HCT116 (cell line): ENCODE measurements around the gene ZNF322. TPM values are rescaled to one million over a fixed set of nuclear protein-coding genes. Genes with fewer than 3 reads are reported as not detected.

ENCODE experiments used
- ATAC-seq: fragments of 200-7000 bp; cut with Tn5 transposase; 2 replicates; pipeline ENCODE4 v1.9.1; 2020; ENCODE audit warnings: mild to moderate bottlenecking, moderate library complexity
- BruUV-seq: library from RNA; stranded (reverse); fragments of 400-500 nt; replicated peaks from 2 replicates; lab custom pipeline; 2021; lab: Mats Ljungman, UMichigan
- CTCF ChIA-PET: fragments of 300-600 bp; sonication (Branson Sonifier 250); formaldehyde crosslinking; loops from one replicate; lab custom pipeline; 2021; ENCODE audit warnings: antibody characterized with exemption; lab: Charles Lee
- POLR2A ChIA-PET: fragments of 300-600, 350-600 bp; sonication (Branson Sonifier 250); formaldehyde crosslinking; loops from one replicate; lab custom pipeline; 2021; ENCODE audit warnings: antibody characterized with exemption; lab: Charles Lee
- RAD21 ChIA-PET, 2 experiments: fragments of 300-600 bp; sonication (Branson Sonifier 250); formaldehyde crosslinking; loops; one replicate each; lab custom pipeline; 2023; ENCODE audit warnings: low total read pairs in 2 of 2; ENCODE audit not compliant: uncharacterized antibody in 2 of 2, unreplicated experiment in 2 of 2, low non-redundant PET in 1 of 2; lab: Charles Lee
- DNase-seq: peaks from one replicate; pipeline ENCODE4 v3.0.0-alpha.2; 2010; ENCODE audit warnings: low read depth, low spot score
- H2AFZ ChIP-seq: fragments of 200-600 bp; shearing (Covaris generic), sonication (generic); 2 replicates; pipeline ENCODE4 v1.6.1; 2017; ENCODE audit warnings: low read depth, mixed run types, mixed read lengths, antibody characterized with exemption, low read length; ENCODE audit not compliant: poor library complexity, severe bottlenecking
- H3K27ac ChIP-seq: 2 replicates; pipeline ENCODE4 v1.5.1; 2012; ENCODE audit warnings: low read depth, low read length
- H3K27me3 ChIP-seq: fragments of 200-600 bp; sonication (generic); 2 replicates; pipeline ENCODE4 v1.6.1; 2016; ENCODE audit warnings: mixed run types, low read length, mixed read lengths; ENCODE audit not compliant: insufficient read depth
- H3K36me3 ChIP-seq, 2 experiments: fragments of 200-500 bp in 1 of 2; fragments of 200-600 bp in 1 of 2; sonication (Bioruptor generic) in 1 of 2; sonication (generic) in 1 of 2; 2 replicates each; pipeline versions ENCODE4 v1.5.1 to v1.6.1; 2014 to 2016; ENCODE audit warnings: low read length in 2 of 2, inconsistent platforms in 1 of 2, mixed read lengths in 1 of 2, mixed run types in 1 of 2; ENCODE audit not compliant: insufficient read depth in 2 of 2, control insufficient read depth in 1 of 2
- H3K4me1 ChIP-seq, 2 experiments: fragments of 200-600 bp in 1 of 2; sonication (generic) in 1 of 2; 2 replicates each; pipeline versions ENCODE4 v1.5.1 to v1.6.1; 2012 to 2017; ENCODE audit warnings: low read length in 2 of 2, inconsistent platforms in 1 of 2, mild to moderate bottlenecking in 1 of 2, mixed read lengths in 1 of 2, mixed run types in 1 of 2, moderate library complexity in 1 of 2; ENCODE audit not compliant: insufficient read depth in 2 of 2, control insufficient read depth in 1 of 2
- H3K4me2 ChIP-seq: fragments of 200-600 bp; sonication (generic); 2 replicates; pipeline ENCODE4 v1.6.1; 2017; ENCODE audit warnings: mixed run types, low read length, mixed read lengths
- H3K4me3 ChIP-seq, 2 experiments: fragments of 200-600 bp in 1 of 2; sonication (generic) in 1 of 2; replicated peaks in 1 of 2; 2 replicates each; pipeline ENCODE4 v1.5.1; 2011 to 2016; ENCODE audit warnings: low read length in 2 of 2, control low read depth in 1 of 2, low read depth in 1 of 2, mild to moderate bottlenecking in 1 of 2, mixed read lengths in 1 of 2, mixed run types in 1 of 2
- H3K79me2 ChIP-seq: fragments of 200-600 bp; sonication (generic); 2 replicates; pipeline ENCODE4 v1.6.1; 2017; ENCODE audit warnings: mild to moderate bottlenecking, mixed run types, low read length, moderate library complexity, mixed read lengths; ENCODE audit not compliant: insufficient read depth
- H3K9ac ChIP-seq: fragments of 200-600 bp; sonication (generic); 2 replicates; pipeline ENCODE4 v1.6.1; 2016; ENCODE audit warnings: low read length, mixed read lengths
- H3K9me2 ChIP-seq: fragments of 200-600 bp; sonication (generic), shearing (Covaris generic); 2 replicates; pipeline ENCODE4 v1.6.1; 2017; ENCODE audit warnings: mixed run types, mild to moderate bottlenecking, moderate library complexity; ENCODE audit not compliant: insufficient read depth
- H3K9me3 ChIP-seq, 2 experiments: fragments of 200-500 bp in 1 of 2; fragments of 200-600 bp in 1 of 2; sonication (Bioruptor generic) in 1 of 2; sonication (generic) in 1 of 2; 2 replicates each; pipeline ENCODE4 v1.6.1; 2014 to 2017; ENCODE audit warnings: low read length in 2 of 2, mixed read lengths in 2 of 2, inconsistent platforms in 1 of 2, low read depth in 1 of 2, mild to moderate bottlenecking in 1 of 2, mixed run types in 1 of 2, moderate library complexity in 1 of 2; ENCODE audit not compliant: control insufficient read depth in 1 of 2, insufficient read depth in 1 of 2
- H4K20me1 ChIP-seq: fragments of 200-600 bp; sonication (generic), shearing (Covaris generic); 2 replicates; pipeline ENCODE4 v1.6.1; 2017; ENCODE audit warnings: mixed run types, mild to moderate bottlenecking, moderate library complexity; ENCODE audit not compliant: insufficient read depth
- CBX3 ChIP-seq: IDR thresholded peaks from 2 replicates; pipeline ENCODE4 v1.6.1; 2012; ENCODE audit warnings: low read depth
- CEBPB ChIP-seq: IDR thresholded peaks from 2 replicates; pipeline ENCODE4 v1.6.1; 2012; ENCODE audit warnings: low read depth
- EGR1 ChIP-seq: IDR thresholded peaks from 2 replicates; pipeline ENCODE4 v1.6.1; 2012; ENCODE audit warnings: low read depth
- ELF1 ChIP-seq: IDR thresholded peaks from 2 replicates; pipeline ENCODE4 v1.6.1; 2012; ENCODE audit warnings: low read depth, borderline replicate concordance
- EZH2phosphoT487 ChIP-seq: fragments of 200-600 bp; IDR thresholded peaks from 2 replicates; pipeline ENCODE4 v1.6.1; 2018; ENCODE audit warnings: antibody characterized with exemption, borderline replicate concordance
- FOSL1 ChIP-seq: IDR thresholded peaks from 2 replicates; pipeline ENCODE4 v1.6.1; 2012; ENCODE audit warnings: low read depth
- POLR2A ChIP-seq: IDR thresholded peaks from 2 replicates; pipeline ENCODE4 v1.7.0; 2011; ENCODE audit warnings: borderline replicate concordance; ENCODE audit not compliant: insufficient read depth, insufficient read length; ENCODE audit errors: extremely low read depth
- RAD21 ChIP-seq: IDR thresholded peaks from 2 replicates; pipeline ENCODE4 v1.6.1; 2012; ENCODE audit warnings: low read depth, mild to moderate bottlenecking
- SIN3A ChIP-seq: IDR thresholded peaks from 2 replicates; pipeline ENCODE4 v1.6.1; 2012; ENCODE audit warnings: low read depth
- SP1 ChIP-seq: IDR thresholded peaks from 2 replicates; pipeline ENCODE4 v1.6.1; 2012; ENCODE audit warnings: low read depth
- SRF ChIP-seq: IDR thresholded peaks from 2 replicates; pipeline ENCODE4 v1.6.1; 2012; ENCODE audit warnings: low read depth
- TCF7L2 ChIP-seq: IDR thresholded peaks from 2 replicates; pipeline ENCODE4 v1.7.0; 2011; ENCODE audit warnings: borderline replicate concordance, inconsistent platforms; ENCODE audit not compliant: insufficient read depth, insufficient read length; ENCODE audit errors: extremely low read depth
- YY1 ChIP-seq: IDR thresholded peaks from 2 replicates; pipeline ENCODE4 v1.6.1; 2011; ENCODE audit warnings: low read length, low read depth, moderate library complexity, mild to moderate bottlenecking; ENCODE audit not compliant: insufficient replicate concordance; ENCODE audit errors: extremely low read depth
- intact Hi-C: fragments of 100-400 bp; cut with micrococcal nuclease; formaldehyde crosslinking; loops from 2 replicates; pipeline ENCODE4 v1.10.0; 2022
- total RNA-seq: library from RNA; stranded (reverse); gene quantifications from one replicate; pipeline ENCODE4 v1.2.1, GENCODE V29; 2021; ENCODE audit not compliant: unreplicated experiment
- TF ChIP-seq, protein P1 (sequence below): IDR thresholded peaks from 2 replicates; pipeline ENCODE4 v1.6.1; 2012; ENCODE audit warnings: low read depth
- TF ChIP-seq, protein P2 (sequence below): IDR thresholded peaks from 2 replicates; pipeline ENCODE4 v1.6.1; 2011; ENCODE audit warnings: mild to moderate bottlenecking, low read length, moderate library complexity; ENCODE audit not compliant: insufficient replicate concordance; ENCODE audit errors: extremely low read depth
- TF ChIP-seq, protein P3 (sequence below): IDR thresholded peaks from 2 replicates; pipeline ENCODE4 v1.6.1; 2012

Gene ZNF322
- total RNA-seq, 1 experiment from 2014 or later: 22.9 TPM

DNA sequence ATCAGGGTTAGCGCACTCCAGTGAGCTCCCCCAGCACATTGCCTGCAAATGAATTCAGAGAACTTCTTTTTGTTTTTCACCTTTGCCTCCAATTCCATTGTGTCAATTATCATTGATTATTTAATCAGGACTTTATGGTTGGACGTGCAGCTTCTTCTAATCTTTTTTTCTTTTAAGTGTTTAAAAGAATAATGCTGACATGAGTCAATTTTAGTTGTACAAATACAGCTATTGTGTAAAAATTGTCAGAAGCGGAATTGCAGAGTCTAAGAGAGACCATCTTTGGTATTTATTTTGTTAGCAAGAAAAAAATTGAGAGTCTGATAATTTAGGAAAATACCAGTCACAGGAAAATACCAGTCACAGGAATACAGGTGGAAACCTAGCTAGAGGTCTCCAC lies 57.3 kb downstream of the ZNF322 start:
- H3K4me1 ChIP-seq: peaks cover 6 to 8% of the 10 kb centered on the region in 2 experiments; a peak in 3 of 4 replicates
- CTCF ChIA-PET: no interaction called here

More for the DNA sequence above, 57.3 kb downstream of the ZNF322 start:
- H3K9me2 ChIP-seq: no peaks in the 10 kb centered on the region
- no peak overlapping the region for H3K27ac ChIP-seq
- intact Hi-C loops: no loop called here
- TF ChIP-seq RAD21: no peak
- TF ChIP-seq CEBPB: no peak
- no peak for TF ChIP-seq EZH2phosphoT487
- TF ChIP-seq, protein P1, sequence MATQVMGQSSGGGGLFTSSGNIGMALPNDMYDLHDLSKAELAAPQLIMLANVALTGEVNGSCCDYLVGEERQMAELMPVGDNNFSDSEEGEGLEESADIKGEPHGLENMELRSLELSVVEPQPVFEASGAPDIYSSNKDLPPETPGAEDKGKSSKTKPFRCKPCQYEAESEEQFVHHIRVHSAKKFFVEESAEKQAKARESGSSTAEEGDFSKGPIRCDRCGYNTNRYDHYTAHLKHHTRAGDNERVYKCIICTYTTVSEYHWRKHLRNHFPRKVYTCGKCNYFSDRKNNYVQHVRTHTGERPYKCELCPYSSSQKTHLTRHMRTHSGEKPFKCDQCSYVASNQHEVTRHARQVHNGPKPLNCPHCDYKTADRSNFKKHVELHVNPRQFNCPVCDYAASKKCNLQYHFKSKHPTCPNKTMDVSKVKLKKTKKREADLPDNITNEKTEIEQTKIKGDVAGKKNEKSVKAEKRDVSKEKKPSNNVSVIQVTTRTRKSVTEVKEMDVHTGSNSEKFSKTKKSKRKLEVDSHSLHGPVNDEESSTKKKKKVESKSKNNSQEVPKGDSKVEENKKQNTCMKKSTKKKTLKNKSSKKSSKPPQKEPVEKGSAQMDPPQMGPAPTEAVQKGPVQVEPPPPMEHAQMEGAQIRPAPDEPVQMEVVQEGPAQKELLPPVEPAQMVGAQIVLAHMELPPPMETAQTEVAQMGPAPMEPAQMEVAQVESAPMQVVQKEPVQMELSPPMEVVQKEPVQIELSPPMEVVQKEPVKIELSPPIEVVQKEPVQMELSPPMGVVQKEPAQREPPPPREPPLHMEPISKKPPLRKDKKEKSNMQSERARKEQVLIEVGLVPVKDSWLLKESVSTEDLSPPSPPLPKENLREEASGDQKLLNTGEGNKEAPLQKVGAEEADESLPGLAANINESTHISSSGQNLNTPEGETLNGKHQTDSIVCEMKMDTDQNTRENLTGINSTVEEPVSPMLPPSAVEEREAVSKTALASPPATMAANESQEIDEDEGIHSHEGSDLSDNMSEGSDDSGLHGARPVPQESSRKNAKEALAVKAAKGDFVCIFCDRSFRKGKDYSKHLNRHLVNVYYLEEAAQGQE: no peak
- TF ChIP-seq SRF: no peak
- TF ChIP-seq EGR1: no peak
- no peak for TF ChIP-seq POLR2A
- TF ChIP-seq, protein P2, sequence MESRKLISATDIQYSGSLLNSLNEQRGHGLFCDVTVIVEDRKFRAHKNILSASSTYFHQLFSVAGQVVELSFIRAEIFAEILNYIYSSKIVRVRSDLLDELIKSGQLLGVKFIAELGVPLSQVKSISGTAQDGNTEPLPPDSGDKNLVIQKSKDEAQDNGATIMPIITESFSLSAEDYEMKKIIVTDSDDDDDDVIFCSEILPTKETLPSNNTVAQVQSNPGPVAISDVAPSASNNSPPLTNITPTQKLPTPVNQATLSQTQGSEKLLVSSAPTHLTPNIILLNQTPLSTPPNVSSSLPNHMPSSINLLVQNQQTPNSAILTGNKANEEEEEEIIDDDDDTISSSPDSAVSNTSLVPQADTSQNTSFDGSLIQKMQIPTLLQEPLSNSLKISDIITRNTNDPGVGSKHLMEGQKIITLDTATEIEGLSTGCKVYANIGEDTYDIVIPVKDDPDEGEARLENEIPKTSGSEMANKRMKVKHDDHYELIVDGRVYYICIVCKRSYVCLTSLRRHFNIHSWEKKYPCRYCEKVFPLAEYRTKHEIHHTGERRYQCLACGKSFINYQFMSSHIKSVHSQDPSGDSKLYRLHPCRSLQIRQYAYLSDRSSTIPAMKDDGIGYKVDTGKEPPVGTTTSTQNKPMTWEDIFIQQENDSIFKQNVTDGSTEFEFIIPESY: no peak
- TF ChIP-seq, protein P3, sequence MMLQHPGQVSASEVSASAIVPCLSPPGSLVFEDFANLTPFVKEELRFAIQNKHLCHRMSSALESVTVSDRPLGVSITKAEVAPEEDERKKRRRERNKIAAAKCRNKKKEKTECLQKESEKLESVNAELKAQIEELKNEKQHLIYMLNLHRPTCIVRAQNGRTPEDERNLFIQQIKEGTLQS: no peak
- TF ChIP-seq SP1: no peak
- no peak for TF ChIP-seq CBX3
- TF ChIP-seq FOSL1: no peak
- no peak for TF ChIP-seq ELF1
- no peak for TF ChIP-seq YY1
- no peak for TF ChIP-seq SIN3A
- no peak for TF ChIP-seq TCF7L2
- TF ChIP-seq, all 23 proteins: peak for 0
- BruUV-seq: no TSS peak
- Histone ChIP-seq H3K27me3 (no peaks in the 10 kb centered on the region), H3K9ac (no peak overlapping the region), H3K4me2 (no peak overlapping the region), H3K4me3 (no peak overlapping the region), H3K9me3 (no peaks in the 10 kb centered on the region), H4K20me1 (no peaks in the 10 kb centered on the region), H3K79me2 (peaks cover 16% of the 10 kb centered on the region), H3K36me3 (peaks cover 2 to 16% of the 10 kb centered on the region in 2 experiments; a peak in 1 of 4 replicates), H2AFZ (no peak overlapping the region)
- RAD21 ChIA-PET: no interaction called here
- ATAC-seq (no peak), DNase-seq (no peak)
- POLR2A ChIA-PET: interaction anchor here (0.6 to 1.3 kb wide), 2 partner anchors 11 to 32 kb away, joined by 3 to 5 read pairs; no protein-coding TSS in a partner anchor
